Liver (tissue), 3 donors: ENCODE data around the gene MAP1LC3B.

Source experiments
- CTCF ChIP-seq: fragments of 150-350 bp; IDR thresholded peaks from 2 replicates; pipeline ENCODE4 v1.5.1; 2017; ENCODE audit warnings: improper control_type of control experiment, low read depth, low read length; ENCODE audit not compliant: missing input control
- FOXA1 ChIP-seq: IDR thresholded peaks from 2 replicates; pipeline ENCODE4 v1.6.1; 2016; ENCODE audit warnings: antibody characterized with exemption
- GABPA ChIP-seq, 2 donors: IDR thresholded peaks in 1 of 2; conservative IDR thresholded peaks in 1 of 2; 2 replicates each; pipeline ENCODE4 v1.6.1; 2016; ENCODE audit warnings: antibody characterized with exemption in 2 of 2, mild to moderate bottlenecking in 1 of 2, moderate library complexity in 1 of 2
- HNF4A ChIP-seq, 2 donors: conservative IDR thresholded peaks; 2 replicates each; pipeline ENCODE4 v1.6.1; 2016; ENCODE audit warnings: antibody characterized with exemption in 2 of 2, mild to moderate bottlenecking in 2 of 2
- RAD21 ChIP-seq, 2 donors: IDR thresholded peaks; 2 replicates each; pipeline ENCODE4 v1.6.1; 2016; ENCODE audit warnings: antibody characterized with exemption in 2 of 2, mild to moderate bottlenecking in 2 of 2
- SP1 ChIP-seq: IDR thresholded peaks from 2 replicates; pipeline ENCODE4 v1.6.1; 2018; ENCODE audit warnings: antibody characterized with exemption, mild to moderate bottlenecking
- TAF1 ChIP-seq: conservative IDR thresholded peaks from 2 replicates; pipeline ENCODE4 v1.6.1; 2016; ENCODE audit warnings: antibody characterized with exemption, mild to moderate bottlenecking
- TF ChIP-seq, protein P1 (sequence below): IDR thresholded peaks from 2 replicates; pipeline ENCODE4 v1.6.1; 2016; ENCODE audit warnings: antibody characterized with exemption
- TF ChIP-seq, protein P2 (sequence below): IDR thresholded peaks from 2 replicates; pipeline ENCODE4 v1.6.1; 2016; ENCODE audit warnings: antibody characterized with exemption
- donor health status: healthy.
- donor health status: healthy.

GRCh38 chr16:87418216-87418615 lies 26.1 kb downstream of the MAP1LC3B start:
- TF ChIP-seq HNF4A (conservative IDR thresholded peaks at IDR 0.05) (no peak), CTCF (no peak), GABPA (IDR thresholded peaks at IDR 0.05 in 1 of 2, conservative IDR thresholded peaks at IDR 0.05 in 1 of 2) (no peak), RAD21 (IDR thresholded peaks at IDR 0.05) (no peak), SP1 (no peak), TAF1 (no peak), FOXA1 (no peak)
- TF ChIP-seq, protein P1, sequence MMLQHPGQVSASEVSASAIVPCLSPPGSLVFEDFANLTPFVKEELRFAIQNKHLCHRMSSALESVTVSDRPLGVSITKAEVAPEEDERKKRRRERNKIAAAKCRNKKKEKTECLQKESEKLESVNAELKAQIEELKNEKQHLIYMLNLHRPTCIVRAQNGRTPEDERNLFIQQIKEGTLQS, result no peak
- TF ChIP-seq, protein P2, sequence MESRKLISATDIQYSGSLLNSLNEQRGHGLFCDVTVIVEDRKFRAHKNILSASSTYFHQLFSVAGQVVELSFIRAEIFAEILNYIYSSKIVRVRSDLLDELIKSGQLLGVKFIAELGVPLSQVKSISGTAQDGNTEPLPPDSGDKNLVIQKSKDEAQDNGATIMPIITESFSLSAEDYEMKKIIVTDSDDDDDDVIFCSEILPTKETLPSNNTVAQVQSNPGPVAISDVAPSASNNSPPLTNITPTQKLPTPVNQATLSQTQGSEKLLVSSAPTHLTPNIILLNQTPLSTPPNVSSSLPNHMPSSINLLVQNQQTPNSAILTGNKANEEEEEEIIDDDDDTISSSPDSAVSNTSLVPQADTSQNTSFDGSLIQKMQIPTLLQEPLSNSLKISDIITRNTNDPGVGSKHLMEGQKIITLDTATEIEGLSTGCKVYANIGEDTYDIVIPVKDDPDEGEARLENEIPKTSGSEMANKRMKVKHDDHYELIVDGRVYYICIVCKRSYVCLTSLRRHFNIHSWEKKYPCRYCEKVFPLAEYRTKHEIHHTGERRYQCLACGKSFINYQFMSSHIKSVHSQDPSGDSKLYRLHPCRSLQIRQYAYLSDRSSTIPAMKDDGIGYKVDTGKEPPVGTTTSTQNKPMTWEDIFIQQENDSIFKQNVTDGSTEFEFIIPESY, result no peak
